HG03460 (cell line): Measurements from ENCODE around the gene BPIFB2.

Experiments
- ATAC-seq: cut with Tn5 transposase; IDR thresholded peaks from one replicate; pipeline ENCODE4 v1.9.1; 2021; ENCODE audit not compliant: unreplicated experiment

The BPIFB2 gene

DNA sequence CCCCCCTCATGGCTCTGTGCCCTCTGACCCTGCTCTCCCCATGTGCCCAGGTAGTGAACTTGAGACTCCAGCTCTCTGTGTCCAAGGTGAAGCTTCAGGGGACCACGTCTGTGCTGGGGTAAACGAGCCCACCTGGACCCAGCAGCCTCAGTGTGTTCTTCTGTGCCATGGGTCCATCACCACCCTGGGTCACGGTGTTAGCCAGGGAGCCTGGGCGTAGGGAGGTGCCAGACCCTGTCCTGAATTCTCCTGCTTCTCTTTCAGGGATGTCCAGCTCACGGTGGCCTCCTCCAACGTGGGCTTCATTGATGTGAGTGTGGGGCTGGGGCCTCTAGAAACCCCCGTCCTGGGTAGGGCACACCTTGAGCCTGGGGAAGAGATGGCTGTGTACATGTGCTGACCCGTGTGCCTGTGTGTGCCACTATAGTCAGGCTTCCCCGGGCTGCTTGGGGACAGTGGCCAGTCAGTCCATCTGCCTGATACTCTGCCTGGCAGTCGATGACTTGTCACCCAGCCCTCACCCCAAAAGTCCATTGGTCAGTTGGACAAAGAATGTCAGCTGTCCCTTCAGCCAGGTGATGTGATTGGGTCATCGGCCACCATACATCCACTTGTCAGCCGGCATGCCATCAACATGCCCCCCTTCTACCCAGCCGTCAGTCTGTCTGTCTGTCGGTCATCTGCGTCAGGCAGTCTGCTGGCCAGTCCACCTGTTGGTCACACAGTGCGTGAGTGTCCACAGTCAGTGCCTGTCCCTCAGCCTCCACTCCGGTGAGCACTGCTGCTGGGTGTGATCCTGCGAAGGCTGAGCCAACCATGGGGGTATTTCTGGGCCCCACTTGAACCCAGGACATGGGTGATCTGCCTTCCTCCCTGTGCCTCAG, 13.0 kb downstream of the BPIFB2 start:
- no peak for ATAC-seq

DNA sequence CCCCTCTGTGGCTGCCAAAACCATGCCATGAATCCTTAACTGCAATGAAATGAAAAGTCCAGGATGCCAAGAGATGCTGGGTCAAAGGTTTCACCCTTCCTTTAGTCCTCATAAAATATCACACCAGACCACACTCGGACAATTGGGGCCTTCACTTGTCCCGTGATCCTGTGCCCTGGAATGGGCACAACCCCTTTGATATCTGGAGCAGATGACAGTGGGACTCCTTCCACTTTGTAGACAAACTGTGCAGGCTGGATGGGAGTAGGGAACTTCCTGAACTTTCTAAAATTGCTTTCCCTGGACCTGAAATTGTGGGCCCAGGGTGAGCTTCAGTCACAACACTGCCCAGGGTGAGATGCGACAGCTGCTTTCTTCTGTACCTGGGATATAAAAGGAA, 14.4 kb downstream of the BPIFB2 start:
- no peak for ATAC-seq

DNA sequence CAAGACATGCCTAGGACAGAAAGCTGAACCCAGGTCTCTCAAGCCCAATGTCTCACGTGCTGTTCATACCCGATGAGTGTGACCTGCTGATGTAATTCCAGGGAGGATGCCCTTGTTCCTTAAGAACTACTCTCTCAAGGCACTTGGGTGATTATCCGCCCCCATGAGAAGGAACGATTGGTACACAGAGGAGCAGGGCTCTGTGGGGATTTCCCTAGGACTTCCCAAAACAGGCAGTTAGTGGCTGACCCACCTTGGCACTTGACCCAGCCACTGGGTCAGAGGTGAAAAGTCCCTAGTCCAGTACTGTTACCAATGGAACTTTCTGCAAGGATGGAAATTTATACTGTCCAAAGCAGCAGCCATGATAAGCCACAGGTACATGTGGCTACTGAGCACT, 14.8 kb downstream of the BPIFB2 start:
- no peak for ATAC-seq

DNA sequence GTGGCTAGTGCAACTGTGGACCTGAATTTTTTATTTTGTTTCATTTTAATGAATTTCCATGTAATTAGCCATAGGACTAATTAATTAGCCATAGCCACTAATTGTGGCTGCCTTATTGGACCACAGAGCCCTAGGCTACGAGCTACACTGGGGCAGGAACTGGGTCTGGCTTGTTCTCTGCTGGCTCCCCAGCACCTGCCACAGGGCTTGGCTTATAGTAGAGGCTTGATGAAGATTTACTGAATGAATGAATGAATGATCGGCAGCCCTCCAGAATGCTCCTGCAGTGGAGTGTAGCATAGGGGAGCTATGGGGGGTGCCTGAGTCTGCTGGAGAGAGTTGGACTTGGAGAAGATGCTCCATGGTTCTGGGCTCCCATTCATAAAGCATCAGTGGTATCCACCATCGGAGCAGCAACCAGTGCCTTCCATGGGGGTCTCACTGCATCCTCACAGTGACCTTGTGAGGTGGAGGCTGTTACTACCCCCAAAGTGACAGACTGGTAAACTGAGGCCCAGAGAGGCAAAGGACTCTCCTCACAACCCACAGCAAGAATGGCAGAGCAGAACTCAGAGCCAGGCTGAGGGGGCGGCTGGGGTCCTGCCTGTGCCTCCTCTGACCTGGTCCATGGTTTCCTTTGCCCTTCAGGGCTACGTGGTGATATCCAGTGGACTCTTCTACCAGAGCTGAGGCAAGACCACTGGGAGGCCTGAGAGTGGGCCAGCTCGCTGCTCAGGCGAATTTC, 15.4 kb downstream of the BPIFB2 start:
- ATAC-seq: no peak

DNA sequence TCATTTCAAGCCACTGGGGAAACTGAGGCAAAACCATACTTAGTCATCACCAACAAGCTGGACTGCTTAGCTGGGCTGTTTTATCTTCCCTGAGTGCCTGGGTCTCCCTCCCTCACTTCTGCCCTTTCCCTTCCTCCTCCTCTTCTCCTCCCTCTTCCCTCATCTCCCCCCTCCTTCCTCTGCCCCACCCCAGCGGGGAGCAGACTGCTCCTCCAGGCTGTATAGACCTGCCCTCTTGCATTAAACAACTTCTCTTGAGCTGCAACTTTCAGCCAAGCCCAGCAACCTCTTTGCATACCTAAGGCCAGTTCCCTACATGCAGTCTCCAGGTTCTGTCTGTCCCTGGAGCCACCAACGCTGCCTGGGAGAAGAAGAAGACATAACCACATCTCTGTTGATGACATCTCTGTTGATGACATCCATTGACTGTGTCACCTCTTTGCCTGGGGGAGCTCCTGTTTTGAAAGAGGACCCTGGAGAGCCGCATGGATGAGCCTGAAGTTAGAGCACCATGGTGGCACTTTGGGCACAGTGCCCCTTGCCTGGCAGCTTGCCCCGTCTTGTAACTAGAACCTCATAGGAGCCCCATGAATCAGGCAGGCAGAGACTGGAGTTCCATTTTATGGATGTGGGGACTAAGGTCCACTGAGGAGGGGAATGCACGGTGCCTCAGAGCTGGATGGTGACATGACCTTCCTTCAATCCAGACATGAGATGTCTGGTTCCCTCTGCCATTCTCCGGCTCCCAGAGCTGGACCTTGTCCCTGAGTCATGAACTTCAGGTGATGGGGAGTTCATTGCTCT, 16.1 kb downstream of the BPIFB2 start:
- no peak for ATAC-seq

DNA sequence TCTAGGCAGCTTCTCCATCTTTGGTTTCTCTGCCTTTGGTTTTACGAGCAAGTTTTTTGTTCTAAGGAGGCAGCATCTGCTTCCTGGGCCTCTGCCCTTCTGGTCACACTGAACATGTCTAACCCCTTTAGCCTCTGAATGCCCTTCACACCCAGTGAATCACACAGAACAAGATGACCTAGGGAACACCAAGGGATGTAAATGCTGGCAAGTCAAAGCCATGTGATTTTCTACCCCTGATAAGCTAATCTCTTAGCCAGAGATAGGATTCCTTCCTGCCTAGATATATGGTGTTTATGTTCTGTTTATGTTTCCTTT, 16.7 kb downstream of the BPIFB2 start:
- no peak for ATAC-seq

DNA sequence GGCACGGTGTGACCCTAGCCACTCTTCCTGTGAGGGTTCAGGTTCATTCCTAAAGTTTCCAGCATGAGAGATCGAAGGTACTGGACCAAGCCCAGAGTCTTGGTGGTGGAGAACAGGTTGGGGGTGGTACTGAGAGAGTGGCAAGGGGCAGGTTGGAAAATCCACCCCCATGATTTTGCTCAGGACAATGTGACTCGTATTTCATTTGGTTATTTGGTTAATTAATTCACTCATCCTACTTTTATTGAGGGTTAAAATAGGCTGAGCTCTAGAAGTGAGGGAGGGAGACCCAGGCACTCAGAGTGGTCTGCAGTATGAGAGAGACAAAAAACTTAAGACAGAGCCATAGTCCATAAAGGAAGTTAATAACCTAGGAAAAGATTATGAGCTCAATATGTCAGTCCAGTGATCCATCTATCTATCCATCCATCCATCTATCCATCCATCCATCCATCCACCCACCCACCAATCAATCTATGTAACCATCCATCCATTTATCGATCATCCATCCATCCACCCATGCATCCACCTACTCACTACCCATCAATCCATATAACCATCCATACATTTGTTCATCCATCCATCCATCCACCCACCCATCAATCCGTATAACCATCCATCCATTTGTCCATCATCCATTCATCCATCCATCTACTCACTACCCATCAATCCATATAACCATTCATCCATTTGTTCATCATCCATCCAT, 17.3 kb downstream of the BPIFB2 start:
- no peak for ATAC-seq

DNA sequence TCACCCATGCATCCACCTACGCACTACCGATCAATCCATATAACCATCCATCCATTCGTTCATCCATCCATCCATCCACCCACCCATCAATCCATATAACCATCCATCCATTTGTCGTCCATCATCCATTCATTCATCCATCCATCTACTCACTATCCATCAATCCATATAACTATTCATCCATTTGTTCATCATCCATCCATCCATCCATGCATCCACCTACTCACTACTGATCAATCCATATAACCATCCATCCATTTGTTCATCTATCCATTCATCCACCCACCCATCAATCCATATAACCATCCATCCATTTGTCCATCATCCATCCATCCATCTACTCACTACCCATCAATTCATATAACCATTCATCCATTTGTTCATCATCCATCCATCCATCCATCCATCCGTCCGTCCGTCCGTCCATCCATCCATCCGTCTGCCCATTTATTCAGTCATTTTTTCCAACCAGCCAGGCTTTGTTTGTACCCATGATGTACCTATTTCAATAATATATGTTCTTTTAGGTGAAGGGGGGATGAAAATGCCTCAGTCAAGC, 17.9 kb downstream of the BPIFB2 start:
- ATAC-seq: no peak

DNA sequence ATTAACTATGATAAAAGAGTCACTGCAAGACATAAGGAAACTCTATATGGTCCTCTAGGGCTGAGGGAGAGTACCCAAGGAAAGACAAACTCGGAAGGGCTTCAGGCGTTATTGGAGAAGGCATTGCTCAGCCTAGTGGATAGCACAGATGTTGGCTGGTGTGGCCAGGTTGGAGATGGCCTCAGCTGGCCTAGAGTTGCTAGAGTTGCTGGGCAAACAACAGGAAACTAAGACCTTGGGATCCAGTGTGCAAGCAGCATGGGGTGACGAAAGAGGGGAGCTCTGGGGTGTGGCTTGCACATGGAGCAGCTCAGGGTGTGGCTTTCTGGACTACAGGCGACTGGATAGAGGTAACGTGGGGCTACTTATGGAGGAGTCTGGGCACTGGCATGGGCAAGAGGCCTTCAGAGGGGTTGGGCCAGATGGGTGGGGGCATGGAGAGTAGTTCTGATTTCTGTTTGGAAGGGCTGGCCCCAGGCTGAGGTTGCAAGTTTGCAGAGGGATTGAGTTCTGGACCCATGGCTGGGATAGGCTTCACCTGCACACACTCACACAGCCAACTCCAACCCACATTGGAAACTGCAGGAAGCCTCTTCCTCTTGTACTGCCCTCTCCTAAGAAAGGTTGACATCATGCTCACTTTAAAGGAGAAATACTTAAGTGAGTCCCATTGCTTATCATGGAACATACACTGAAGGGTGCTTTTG, 18.7 kb downstream of the BPIFB2 start:
- ATAC-seq: no peak

DNA sequence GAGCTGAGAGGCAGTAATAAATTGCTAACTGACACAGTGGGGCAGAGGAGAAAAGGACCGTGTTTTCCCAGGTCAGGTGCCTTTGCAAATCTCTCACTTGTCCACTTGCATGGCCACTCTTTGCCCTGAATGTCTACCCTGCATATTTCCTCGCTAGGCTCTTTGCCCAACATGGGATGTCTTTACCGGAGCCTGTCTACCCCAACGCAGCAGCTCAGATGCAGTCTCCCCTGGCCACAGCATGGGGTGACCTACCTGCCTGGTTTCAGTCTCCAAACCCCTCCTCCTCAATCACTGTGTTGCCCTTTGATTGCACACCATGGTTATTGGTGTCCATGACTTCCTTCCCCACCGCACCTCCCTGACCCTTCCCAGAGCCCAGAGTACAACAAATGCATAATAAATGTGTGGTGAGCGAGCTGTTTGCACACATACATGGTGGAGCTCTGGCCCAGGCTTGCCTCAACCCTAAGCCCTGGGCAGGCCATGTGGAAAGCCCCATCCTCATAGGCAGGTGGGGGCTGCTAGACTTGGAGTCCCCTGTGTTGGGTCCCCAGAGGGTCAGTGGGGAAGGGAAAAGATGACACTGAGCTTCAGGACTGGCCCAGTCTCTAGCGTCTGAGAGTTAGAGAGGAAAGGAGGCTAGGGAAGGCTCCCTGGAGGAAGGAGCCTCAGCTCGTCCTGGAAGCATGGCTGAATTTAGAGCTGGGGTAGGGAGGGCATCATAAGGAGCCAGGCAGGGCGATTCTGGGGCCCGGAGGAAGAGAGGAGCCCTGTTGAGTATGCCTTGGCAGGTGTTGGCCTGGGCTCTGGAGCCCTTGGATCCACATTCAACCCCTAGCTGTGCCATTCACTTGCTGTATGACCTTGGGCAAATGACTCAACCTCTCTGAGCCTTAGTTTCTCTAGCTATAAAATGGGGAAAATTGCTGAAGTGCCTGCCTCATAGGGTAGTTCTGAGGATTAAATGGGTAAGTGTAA, 19.6 kb downstream of the BPIFB2 start:
- no peak for ATAC-seq

DNA sequence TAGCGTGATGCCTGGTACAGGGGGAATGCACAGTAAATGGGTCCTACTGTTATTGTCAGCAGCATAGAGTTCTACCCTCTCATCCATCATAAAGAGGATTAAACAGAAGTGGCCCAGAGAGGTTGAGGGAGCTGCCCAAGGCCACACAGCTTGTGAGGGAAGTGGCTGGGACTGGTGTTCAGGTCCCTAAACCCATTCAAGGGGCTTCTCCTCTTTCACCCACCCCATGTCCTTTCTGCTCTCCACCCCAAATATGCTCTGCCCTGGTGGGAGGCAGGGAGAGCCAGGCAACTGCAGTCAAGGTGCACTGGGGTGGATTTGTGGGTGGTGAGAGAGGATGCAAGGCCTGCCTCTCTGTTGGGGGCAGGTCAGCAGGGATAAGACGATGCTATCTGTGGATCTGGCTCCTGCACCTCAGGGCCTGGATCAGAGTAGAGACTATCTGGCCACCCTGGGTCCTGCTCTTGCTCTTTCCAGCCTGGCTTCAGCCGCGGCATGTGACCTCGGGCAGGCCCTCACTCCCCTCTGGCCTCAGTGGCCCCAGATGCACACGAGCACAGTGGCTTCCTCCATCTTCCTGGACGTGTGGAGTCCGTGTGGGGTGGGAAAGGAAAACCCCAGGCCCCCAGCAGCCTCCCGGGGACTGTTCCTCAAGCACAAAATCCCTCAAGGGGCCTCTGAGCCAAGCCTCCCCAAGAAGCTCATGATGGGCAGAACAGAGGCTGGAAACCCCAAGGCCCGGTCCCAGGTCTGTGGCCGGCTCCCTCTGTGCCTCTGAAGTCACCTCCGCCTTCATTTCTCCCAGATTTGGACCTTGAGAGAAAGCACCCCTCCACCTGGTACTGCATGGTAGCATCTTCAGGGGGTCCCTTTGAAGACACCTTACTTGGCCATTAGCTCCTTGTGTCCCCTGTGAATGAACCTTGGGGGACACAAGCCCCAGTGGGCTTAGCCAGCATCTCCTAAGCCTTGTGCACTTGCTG, 20.6 kb downstream of the BPIFB2 start:
- ATAC-seq: no peak

DNA sequence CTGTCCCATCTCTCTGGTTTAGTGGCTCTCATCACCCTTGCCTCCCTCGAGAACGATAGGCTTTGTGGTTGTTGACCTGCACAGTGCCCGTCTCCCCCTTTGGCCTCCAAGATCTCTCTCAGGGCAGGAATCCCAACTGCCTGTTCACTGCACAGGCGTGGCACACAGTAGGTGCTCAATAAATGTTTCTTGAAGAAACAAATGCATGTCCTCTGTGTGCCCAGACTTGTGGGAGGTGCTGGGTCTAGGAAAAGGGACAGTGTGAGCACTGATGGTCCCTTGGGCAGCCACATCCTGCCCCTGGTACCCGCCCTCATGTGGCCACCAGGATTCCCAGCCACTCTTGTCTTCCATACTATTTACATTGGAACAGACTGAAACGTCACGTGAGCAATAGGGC, 21.4 kb downstream of the BPIFB2 start:
- no peak for ATAC-seq

DNA sequence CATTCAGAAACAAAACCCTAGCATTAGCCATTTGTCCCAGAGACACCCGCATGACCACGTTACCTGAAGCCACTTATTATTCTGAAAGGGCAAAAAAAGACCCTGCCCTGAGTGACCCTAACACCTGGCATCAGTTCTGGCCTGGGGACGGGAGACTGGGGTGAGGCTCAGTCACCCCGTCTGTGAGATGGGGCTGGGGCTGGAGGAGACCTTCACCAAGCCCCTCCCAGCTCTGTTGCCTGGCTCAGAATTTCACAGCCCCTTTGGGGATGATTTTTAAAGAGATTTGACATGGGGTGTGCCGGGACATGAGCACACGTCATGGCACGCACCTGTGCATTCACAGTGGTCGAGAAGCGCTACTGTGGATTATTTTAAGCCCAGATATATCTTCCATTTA, 22.6 kb downstream of the BPIFB2 start:
- no peak for ATAC-seq

DNA sequence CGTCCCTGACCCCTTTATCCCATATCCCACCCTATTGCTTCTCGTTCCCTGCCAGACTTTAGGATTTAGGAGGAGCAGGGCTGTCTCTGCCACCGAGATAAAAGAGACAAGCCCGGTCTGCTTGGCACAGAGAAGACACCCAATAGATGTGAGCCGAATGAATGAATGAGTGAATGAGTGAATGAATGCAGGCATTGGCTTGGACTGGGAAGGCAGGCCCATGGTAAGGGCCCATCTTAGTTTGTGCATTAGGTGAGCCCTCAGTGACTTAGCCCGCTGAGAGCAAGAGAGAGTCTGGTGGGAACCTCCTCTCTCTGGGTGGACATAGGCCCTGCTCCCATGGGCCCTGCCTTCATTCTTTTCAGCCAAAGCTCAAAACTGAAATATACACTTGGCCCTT, 23.1 kb downstream of the BPIFB2 start:
- ATAC-seq: no peak

DNA sequence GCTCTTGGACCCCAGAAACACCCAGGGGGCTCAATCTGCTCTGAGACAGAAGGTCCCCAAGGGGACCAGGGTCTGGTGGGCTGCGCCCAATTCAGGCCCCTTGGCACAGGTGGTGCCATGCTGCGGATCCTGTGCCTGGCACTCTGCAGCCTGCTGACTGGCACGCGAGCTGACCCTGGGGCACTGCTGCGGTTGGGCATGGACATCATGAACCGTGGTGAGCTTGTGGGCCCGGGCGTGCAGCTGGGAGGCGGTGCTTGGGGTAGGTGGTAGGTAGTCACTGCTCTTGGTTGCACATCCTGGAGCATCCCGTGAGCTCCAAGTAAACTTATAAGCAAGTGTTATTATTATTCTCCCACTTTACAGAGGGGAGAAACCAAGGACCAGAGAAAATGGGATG, 24.0 kb downstream of the BPIFB2 start, which contains the start of gene BPIFB6:
BPIFB6 (plus strand) TSS at position 118 of the 400 bp plus-strand sequence; CDS start at position 118, 0 bp downstream.
- no peak for ATAC-seq

DNA sequence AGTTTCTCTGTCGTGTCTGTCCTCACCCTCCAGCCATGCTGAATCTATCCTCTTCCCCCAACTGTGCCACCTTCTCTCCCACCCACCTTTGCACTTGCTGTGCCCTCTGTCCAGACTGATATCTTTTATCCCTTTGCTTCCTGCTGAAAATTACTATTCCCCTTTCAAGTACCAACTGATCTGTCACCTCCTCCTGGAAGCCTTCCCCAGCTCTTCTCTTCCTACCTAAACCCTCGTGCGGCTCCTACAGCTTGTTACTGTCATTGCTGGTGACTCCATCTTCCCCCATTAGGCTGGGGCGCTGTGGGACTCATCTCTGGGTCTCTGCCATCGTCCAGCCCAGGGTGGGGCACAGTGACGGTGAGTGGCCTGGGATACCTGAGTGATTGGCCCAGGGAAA, 25.1 kb downstream of the BPIFB2 start:
- ATAC-seq: no peak

DNA sequence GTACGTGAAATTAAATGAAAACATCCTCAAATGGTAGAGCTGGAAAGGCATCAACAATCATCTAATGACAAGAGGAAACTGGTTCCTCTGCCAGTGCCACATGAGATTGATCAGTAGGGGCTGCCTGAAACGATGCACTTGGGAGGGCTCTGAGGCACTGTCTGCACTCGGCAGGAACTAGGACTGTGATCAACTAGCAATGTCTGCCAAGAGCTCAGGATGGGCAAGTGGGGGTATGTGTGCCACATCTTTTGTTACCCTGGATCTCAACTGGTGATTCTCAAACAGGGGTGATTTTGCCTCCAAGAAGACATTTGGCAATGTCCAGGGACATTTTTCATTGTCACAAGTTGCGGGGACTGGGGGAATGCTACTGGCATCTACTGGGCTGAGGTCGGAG, 25.9 kb downstream of the BPIFB2 start:
- ATAC-seq: no peak

DNA sequence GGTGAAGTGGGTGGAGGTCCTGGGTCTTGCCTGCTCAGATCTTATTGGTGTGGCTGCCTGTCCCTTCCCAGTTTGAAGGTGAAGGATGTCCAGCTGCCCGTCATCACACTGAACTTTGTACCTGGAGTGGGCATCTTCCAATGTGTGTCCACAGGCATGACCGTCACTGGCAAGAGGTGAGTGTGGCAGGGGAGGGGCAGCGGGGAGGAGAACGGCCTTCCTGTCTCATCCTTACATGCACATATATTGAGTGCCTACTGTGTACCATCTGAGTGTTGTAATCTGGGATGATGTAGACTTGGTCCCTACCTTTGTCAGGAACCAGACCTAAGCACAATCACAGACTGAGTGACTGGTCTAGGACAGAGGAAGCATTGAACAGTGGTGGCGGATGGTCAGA, 26.6 kb downstream of the BPIFB2 start:
- ATAC-seq: no peak
